Measurements from ENCODE around the gene SYT6. TPM values are rescaled to one million over a fixed set of nuclear protein-coding genes. Genes with fewer than 3 reads are reported as not detected.
A peak's percentile ranks its signal among the peaks of the same experiment; 100 is the strongest.

Gene SYT6
- polyA plus RNA-seq, 3 donors, result 0.01 TPM; not detected in 2

DNA sequence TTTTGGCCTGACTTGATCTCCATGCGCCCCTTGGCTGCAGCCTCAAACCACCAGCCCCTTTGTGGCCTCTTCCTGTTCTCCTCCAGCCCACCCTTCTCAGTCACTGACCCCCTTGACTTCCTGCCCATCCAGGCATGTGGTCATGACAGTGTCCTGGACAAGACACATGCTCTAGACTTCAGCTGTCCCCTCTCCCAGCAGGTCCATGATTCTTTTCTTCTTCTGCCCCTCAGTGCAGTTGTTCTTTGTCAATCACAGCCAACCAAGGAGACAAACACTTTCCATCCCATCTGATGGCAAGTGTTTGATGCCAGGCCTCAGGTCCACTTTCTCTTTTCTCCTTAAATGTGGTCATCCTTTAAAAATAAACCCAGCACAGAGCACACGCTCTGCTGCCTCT lies 49.7 kb downstream of the SYT6 start:
- intact Hi-C loops (cut with micrococcal nuclease), result no loop called here
- H3K27ac Mint-ChIP-seq, result peak overlapping the region in 1 of 7 donors; percentile 37
- 8% methylated on average over 1 of the region's 2 CpGs for WGBS (ENCODE audit: insufficient coverage)

DNA sequence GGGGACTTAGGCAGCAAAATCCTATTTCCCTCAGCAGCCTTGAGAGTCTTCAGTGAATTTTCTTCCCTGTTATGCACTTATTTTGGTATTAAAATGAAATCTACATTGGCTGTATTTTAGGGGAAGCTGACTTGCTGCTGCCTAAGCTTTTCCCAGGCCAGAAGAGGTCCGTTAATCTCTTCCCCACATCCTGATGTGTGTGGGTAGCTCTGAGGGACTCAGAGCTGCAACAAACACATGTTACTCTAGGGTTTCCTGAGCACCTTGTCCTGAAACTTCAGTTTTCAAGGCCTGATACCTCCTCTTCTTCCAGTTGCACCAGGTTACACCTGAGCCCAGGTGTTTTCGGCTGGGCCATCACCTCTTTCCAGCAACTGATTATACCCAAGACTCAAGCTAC lies 51.5 kb downstream of the SYT6 start:
- TF ChIP-seq, protein P1, sequence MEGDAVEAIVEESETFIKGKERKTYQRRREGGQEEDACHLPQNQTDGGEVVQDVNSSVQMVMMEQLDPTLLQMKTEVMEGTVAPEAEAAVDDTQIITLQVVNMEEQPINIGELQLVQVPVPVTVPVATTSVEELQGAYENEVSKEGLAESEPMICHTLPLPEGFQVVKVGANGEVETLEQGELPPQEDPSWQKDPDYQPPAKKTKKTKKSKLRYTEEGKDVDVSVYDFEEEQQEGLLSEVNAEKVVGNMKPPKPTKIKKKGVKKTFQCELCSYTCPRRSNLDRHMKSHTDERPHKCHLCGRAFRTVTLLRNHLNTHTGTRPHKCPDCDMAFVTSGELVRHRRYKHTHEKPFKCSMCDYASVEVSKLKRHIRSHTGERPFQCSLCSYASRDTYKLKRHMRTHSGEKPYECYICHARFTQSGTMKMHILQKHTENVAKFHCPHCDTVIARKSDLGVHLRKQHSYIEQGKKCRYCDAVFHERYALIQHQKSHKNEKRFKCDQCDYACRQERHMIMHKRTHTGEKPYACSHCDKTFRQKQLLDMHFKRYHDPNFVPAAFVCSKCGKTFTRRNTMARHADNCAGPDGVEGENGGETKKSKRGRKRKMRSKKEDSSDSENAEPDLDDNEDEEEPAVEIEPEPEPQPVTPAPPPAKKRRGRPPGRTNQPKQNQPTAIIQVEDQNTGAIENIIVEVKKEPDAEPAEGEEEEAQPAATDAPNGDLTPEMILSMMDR (IDR thresholded peaks at IDR 0.05), result no peak
- H3K27me3 Mint-ChIP-seq (ENCODE audit: low read depth in 3 of 3), result peaks cover 3 to 5% (median 5%) of the 10 kb centered on the region in 3 donors

More for the DNA sequence above, 49.7 kb downstream of the SYT6 start:
- H4K20me1 ChIP-seq (ENCODE audit: insufficient read depth, low read length), result no peaks in the 10 kb centered on the region
- no peaks in the 10 kb centered on the region for H3K36me3 Mint-ChIP-seq
- no peaks in the 10 kb centered on the region for H3K9me3 ChIP-seq (replicated peaks in 1 of 2; ENCODE audit: control insufficient read depth in 1 of 2, insufficient read depth in 1 of 2, low read length in 2 of 2)
- no peak for DNase-seq
- H3K4me1 ChIP-seq (ENCODE audit: control insufficient read depth in 1 of 2, insufficient read depth in 2 of 2, low read length in 2 of 2), result peaks cover 19 to 23% of the 10 kb centered on the region in 2 donors
- H2AFZ ChIP-seq (ENCODE audit: insufficient read depth, low read depth, low read length, poor library complexity, severe bottlenecking), result peak overlapping the region; percentile 47
- H3K4me1 Mint-ChIP-seq, result peaks cover 24% of the 10 kb centered on the region
- no peaks in the 10 kb centered on the region for H3K79me2 ChIP-seq (ENCODE audit: insufficient read depth, low read length)
- H3K4me2 ChIP-seq (replicated peaks; ENCODE audit: extremely low read depth, low read length, poor library complexity, severe bottlenecking), result no peak overlapping the region
- H3K36me3 ChIP-seq (replicated peaks in 1 of 2; ENCODE audit: control insufficient read depth in 1 of 2, insufficient read depth in 2 of 2, low read length in 2 of 2), result no peaks in the 10 kb centered on the region
- no peak overlapping the region for H3K27ac ChIP-seq (ENCODE audit: low read depth in 1 of 2, low read length in 2 of 2)
- no peak overlapping the region for H3K9ac ChIP-seq (ENCODE audit: insufficient read depth, low read length, poor library complexity, severe bottlenecking)
- TF ChIP-seq, protein P1 (IDR thresholded peaks at IDR 0.05), result no peak
- H3K4me3 ChIP-seq (replicated peaks in 1 of 3; ENCODE audit: low read depth in 2 of 3, low read length in 3 of 3), result no peak overlapping the region
- H3K4me3 Mint-ChIP-seq, result no peak overlapping the region
- no peaks in the 10 kb centered on the region for H3K9me3 Mint-ChIP-seq
- H3K27me3 Mint-ChIP-seq (ENCODE audit: low read depth in 3 of 3), result peaks cover 2 to 6% (median 3%) of the 10 kb centered on the region in 3 donors
- H3K27me3 ChIP-seq (ENCODE audit: control insufficient read depth in 2 of 2, insufficient read depth in 2 of 2, low read length in 2 of 2), result no peaks in the 10 kb centered on the region

More for the DNA sequence above, 51.5 kb downstream of the SYT6 start:
- no peaks in the 10 kb centered on the region for H3K36me3 Mint-ChIP-seq
- no peak overlapping the region for H3K4me3 Mint-ChIP-seq
- Histone ChIP-seq H2AFZ (ENCODE audit: insufficient read depth, low read depth, low read length, poor library complexity, severe bottlenecking) (no peak overlapping the region), H3K79me2 (ENCODE audit: insufficient read depth, low read length) (no peaks in the 10 kb centered on the region), H3K36me3 (replicated peaks in 1 of 2; ENCODE audit: control insufficient read depth in 1 of 2, insufficient read depth in 2 of 2, low read length in 2 of 2) (no peaks in the 10 kb centered on the region), H3K27me3 (ENCODE audit: control insufficient read depth in 2 of 2, insufficient read depth in 2 of 2, low read length in 2 of 2) (no peaks in the 10 kb centered on the region), H3K9ac (ENCODE audit: insufficient read depth, low read length, poor library complexity, severe bottlenecking) (no peak overlapping the region), H4K20me1 (ENCODE audit: insufficient read depth, low read length) (no peaks in the 10 kb centered on the region), H3K4me1 (ENCODE audit: control insufficient read depth in 1 of 2, insufficient read depth in 2 of 2, low read length in 2 of 2) (peaks cover 10 to 11% of the 10 kb centered on the region in 2 donors), H3K4me2 (replicated peaks; ENCODE audit: extremely low read depth, low read length, poor library complexity, severe bottlenecking) (no peak overlapping the region), H3K27ac (ENCODE audit: low read depth in 1 of 2, low read length in 2 of 2) (no peak overlapping the region), H3K9me3 (replicated peaks in 1 of 2; ENCODE audit: control insufficient read depth in 1 of 2, insufficient read depth in 1 of 2, low read length in 2 of 2) (no peaks in the 10 kb centered on the region), H3K4me3 (replicated peaks in 1 of 3; ENCODE audit: low read depth in 2 of 3, low read length in 3 of 3) (no peak overlapping the region)
- no peaks in the 10 kb centered on the region for H3K9me3 Mint-ChIP-seq
- DNase-seq, result no peak
- no peak overlapping the region for H3K27ac Mint-ChIP-seq
- H3K4me1 Mint-ChIP-seq, result peaks cover 14% of the 10 kb centered on the region
- WGBS (ENCODE audit: insufficient coverage), result 86% methylated on average over 1 of the region's 2 CpGs
- intact Hi-C loops (cut with micrococcal nuclease), result no loop called here

Measured in CD14-positive monocyte (primary cell).